ENCODE measurements around the gene SALL2. TPM values are rescaled to one million over a fixed set of nuclear protein-coding genes. Genes with fewer than 3 reads are reported as not detected.

The SALL2 gene
- total and polyA plus RNA-seq, 2 of the 8 experiments (the other 6 are each of a cell fraction or from before 2014, with no cell fraction given): 310 to 360 TPM

- TF ChIP-seq CHD7 (IDR thresholded peaks at IDR 0.05; ENCODE audit: insufficient replicate concordance, low read length) (peak; percentile 45), E2F6 (IDR thresholded peaks at IDR 0.05) (no peak), HDAC2 (IDR thresholded peaks at IDR 0.05; ENCODE audit: borderline replicate concordance in 1 of 2, low read depth in 2 of 2, low read length in 2 of 2) (0 out of 4 replicates have a peak, but pooled peaks of 1 of the 2 experiments have one; percentile 4), CTBP2 (IDR thresholded peaks at IDR 0.05; ENCODE audit: borderline replicate concordance, insufficient read depth, insufficient read length, low read length) (no peak), CHD2 (IDR thresholded peaks at IDR 0.05; ENCODE audit: low read length) (peak; percentile 39; the same call in 1 of the 2 replicates), EP300 (IDR thresholded peaks at IDR 0.05; ENCODE audit: borderline replicate concordance in 1 of 2, low read depth in 2 of 2, low read length in 2 of 2) (peak in 1 of 2 experiments; percentile 75; a peak in 1 of 3 replicates), SIN3A (conservative IDR thresholded peaks at IDR 0.05 in 1 of 2, IDR thresholded peaks at IDR 0.05 in 1 of 2; ENCODE audit: low read depth in 1 of 2, low read length in 2 of 2) (peak; percentile 20 to 68; a peak in 1 of 4 replicates), POLR2AphosphoS5 (IDR thresholded peaks at IDR 0.05; ENCODE audit: low read depth, low read length) (peak; percentile 74; the same call in 1 of the 2 replicates)
Measured at GRCh38 chr14:21526672-21527317, 649 bp upstream of the SALL2 start (continued).
